ENCODE results near the gene ZC3H14.

The ZC3H14 gene

GRCh38 chr14:88552876-88553275 lies 10.0 kb upstream of the ZC3H14 start:
- no peak overlapping the region for H3K9ac ChIP-seq (ENCODE audit: low read length)
- no peak overlapping the region for H3K4me3 ChIP-seq (ENCODE audit: low read depth, low read length, poor library complexity, severe bottlenecking)
- TF ChIP-seq CTCF (IDR thresholded peaks at IDR 0.05; ENCODE audit: low read length): no peak
- TF ChIP-seq EZH2 (IDR thresholded peaks at IDR 0.05; ENCODE audit: borderline replicate concordance, low read length): no peak
- no peaks in the 10 kb centered on the region for H3F3A ChIP-seq (ENCODE audit: insufficient read depth, low read length)
- no peaks in the 10 kb centered on the region for H3K79me2 ChIP-seq (ENCODE audit: insufficient read depth, low read length)
- H3K27me3 ChIP-seq (ENCODE audit: insufficient read depth, low read length): peaks cover 6% of the 10 kb centered on the region; the same call in 1 of the 2 replicates
- H3K36me3 ChIP-seq (ENCODE audit: insufficient read depth, low read length): no peaks in the 10 kb centered on the region
- no peaks in the 10 kb centered on the region for H3K9me3 ChIP-seq (ENCODE audit: low read length)
- H3K27ac ChIP-seq (ENCODE audit: low read depth, low read length, poor library complexity, severe bottlenecking): no peak overlapping the region
- no peak overlapping the region for H2AFZ ChIP-seq (ENCODE audit: low read length)
- H3K9me2 ChIP-seq (ENCODE audit: low read depth, low read length): no peaks in the 10 kb centered on the region
- H4K20me1 ChIP-seq (ENCODE audit: insufficient read depth, low read length): no peaks in the 10 kb centered on the region
- H3K4me2 ChIP-seq (ENCODE audit: low read length): no peak overlapping the region
- H3K4me1 ChIP-seq (ENCODE audit: insufficient read depth, low read length, severe bottlenecking): peaks cover 5% of the 10 kb centered on the region

- H4K20me1 ChIP-seq (ENCODE audit: insufficient read depth, low read length): no peaks in the 10 kb centered on the region
- peak overlapping the region; percentile 81 for H3K4me2 ChIP-seq (ENCODE audit: low read length)
- no peak overlapping the region for H3K27ac ChIP-seq (ENCODE audit: low read depth, low read length, poor library complexity, severe bottlenecking)
- H2AFZ ChIP-seq (ENCODE audit: low read length): no peak overlapping the region
- no peaks in the 10 kb centered on the region for H3F3A ChIP-seq (ENCODE audit: insufficient read depth, low read length)
- no peaks in the 10 kb centered on the region for H3K36me3 ChIP-seq (ENCODE audit: insufficient read depth, low read length)
- no peak overlapping the region; the same call in 1 of the 2 replicates for H3K9ac ChIP-seq (ENCODE audit: low read length)
- no peaks in the 10 kb centered on the region for H3K79me2 ChIP-seq (ENCODE audit: insufficient read depth, low read length)
- no peaks in the 10 kb centered on the region for H3K9me2 ChIP-seq (ENCODE audit: low read depth, low read length)
- no peaks in the 10 kb centered on the region; the same call in 1 of the 2 replicates for H3K27me3 ChIP-seq (ENCODE audit: insufficient read depth, low read length)
- peak overlapping the region; percentile 63 for H3K4me3 ChIP-seq (ENCODE audit: low read depth, low read length, poor library complexity, severe bottlenecking)
- no peaks in the 10 kb centered on the region for H3K9me3 ChIP-seq (ENCODE audit: low read length)
- peaks cover 5% of the 10 kb centered on the region for H3K4me1 ChIP-seq (ENCODE audit: insufficient read depth, low read length, severe bottlenecking)
- TF ChIP-seq EZH2 (IDR thresholded peaks at IDR 0.05; ENCODE audit: borderline replicate concordance, low read length) (no peak), CTCF (IDR thresholded peaks at IDR 0.05; ENCODE audit: low read length) (no peak)
These were observed 8.9 kb upstream of the ZC3H14 start for GRCh38 chr14:88553886-88554456.

- Histone ChIP-seq H3K79me2 (ENCODE audit: insufficient read depth, low read length) (no peaks in the 10 kb centered on the region), H3K36me3 (ENCODE audit: insufficient read depth, low read length) (no peaks in the 10 kb centered on the region), H3K9me2 (ENCODE audit: low read depth, low read length) (no peaks in the 10 kb centered on the region), H3K9me3 (ENCODE audit: low read length) (no peaks in the 10 kb centered on the region), H3K27me3 (ENCODE audit: insufficient read depth, low read length) (no peaks in the 10 kb centered on the region; the same call in 1 of the 2 replicates), H3K27ac (ENCODE audit: low read depth, low read length, poor library complexity, severe bottlenecking) (no peak within 1 kb of the TSS), H3K4me2 (ENCODE audit: low read length) (peak within 1 kb of the TSS; percentile 81), H4K20me1 (ENCODE audit: insufficient read depth, low read length) (no peaks in the 10 kb centered on the region), H3K4me3 (ENCODE audit: low read depth, low read length, poor library complexity, severe bottlenecking) (peak within 1 kb of the TSS; percentile 63), H3K4me1 (ENCODE audit: insufficient read depth, low read length, severe bottlenecking) (peaks cover 5% of the 10 kb centered on the region), H3F3A (ENCODE audit: insufficient read depth, low read length) (no peaks in the 10 kb centered on the region), H3K9ac (ENCODE audit: low read length) (peak within 1 kb of the TSS; percentile 43; the same call in 1 of the 2 replicates), H2AFZ (ENCODE audit: low read length) (no peak within 1 kb of the TSS)
- TF ChIP-seq EZH2 (IDR thresholded peaks at IDR 0.05; ENCODE audit: borderline replicate concordance, low read length): no peak
- TF ChIP-seq CTCF (IDR thresholded peaks at IDR 0.05; ENCODE audit: low read length): no peak
These were observed 8.2 kb upstream of the ZC3H14 start, which contains the start of gene PTPN21 for GRCh38 chr14:88554457-88555286. Gene PTPN21, minus strand, starts transcription at chr14:88555007. Its CDS starts 4,590 bp downstream, at chr14:88550417.

All from OCI-LY1 (cell line).